Stimulated activated CD4-positive, alpha-beta T cell treated with anti-CD3 and anti-CD28 coated beads, Interleukin-4, amount 100 ng/mL, for 48 hours (primary cell): Measurements from ENCODE around the gene CCDC138.

Source experiments
- DNase-seq, 2 donors: peaks; one replicate each; pipeline ENCODE4 v3.0.0-alpha.2; 2020; ENCODE audit warnings: low read depth in 2 of 2

The CCDC138 gene

DNA sequence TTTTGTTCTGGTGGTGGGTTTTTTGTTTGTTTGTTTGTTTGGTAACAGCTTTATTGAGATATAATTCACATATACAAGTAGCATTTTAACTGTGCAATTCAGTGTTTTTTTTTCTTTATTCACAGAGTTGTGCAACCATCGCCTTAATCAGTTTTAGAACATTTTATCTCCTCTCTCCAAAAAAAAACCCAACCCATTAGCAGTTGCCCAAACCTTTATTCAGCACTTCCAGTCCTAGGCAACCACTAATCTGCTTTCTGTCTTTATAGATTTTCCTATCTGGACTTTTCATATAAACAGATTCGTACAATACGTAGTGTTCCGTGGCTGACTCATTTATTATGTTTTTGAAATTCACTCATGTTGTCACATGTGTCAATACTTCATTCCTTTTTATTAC is 38.7 kb downstream of the CCDC138 start:
- no peak for DNase-seq

DNA sequence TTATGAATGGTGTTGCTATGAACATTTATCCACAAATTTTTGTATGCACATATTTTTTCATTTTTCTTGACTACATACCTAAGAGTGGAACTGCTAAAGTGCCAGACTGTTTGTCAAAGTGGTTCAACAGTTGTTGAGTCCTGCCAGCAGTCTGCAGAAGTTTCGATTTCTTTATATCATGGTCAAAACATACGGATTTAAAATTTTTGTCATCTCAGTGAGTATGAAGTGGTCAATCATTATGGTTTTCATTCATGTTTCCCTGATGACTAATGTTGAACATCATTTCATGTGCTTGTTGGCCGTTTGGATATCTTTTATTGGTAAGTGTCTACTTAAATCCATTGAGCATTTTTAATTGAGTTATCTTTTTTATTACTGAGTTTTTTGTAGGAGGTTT is 39.2 kb downstream of the CCDC138 start:
- no peak for DNase-seq

DNA sequence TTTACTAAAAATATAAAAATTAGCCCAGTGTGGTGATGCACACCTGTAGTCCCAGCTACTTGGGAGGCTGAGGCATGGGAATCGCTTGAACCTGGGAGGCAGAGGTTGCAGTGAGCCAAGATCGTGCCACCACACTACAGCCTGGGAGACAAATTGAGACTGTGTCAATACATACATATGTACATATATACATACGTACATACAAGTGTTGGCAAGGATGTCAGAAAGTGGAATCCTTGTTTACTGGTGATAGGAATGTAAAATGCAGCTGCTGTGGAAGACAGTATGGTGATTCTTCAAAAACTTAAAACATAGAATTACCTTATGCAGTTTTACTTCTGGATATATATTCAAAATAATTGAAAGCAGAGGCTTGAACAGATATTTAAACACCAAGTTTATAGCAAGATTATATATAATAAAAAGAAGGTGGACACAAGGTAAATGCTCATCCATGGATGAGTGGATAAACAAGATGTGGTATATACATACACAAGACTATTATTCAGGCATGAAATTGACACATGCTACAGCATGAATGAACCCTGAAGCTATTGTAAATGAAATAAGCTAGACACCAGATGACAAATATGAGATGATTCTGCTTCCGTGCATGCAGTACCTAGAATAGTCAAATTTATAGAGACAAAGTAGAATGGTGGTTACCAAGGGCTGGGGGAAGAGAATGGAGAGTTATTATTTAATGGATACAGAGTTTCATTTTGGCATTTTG is 43.2 kb downstream of the CCDC138 start:
- no peak for DNase-seq

DNA sequence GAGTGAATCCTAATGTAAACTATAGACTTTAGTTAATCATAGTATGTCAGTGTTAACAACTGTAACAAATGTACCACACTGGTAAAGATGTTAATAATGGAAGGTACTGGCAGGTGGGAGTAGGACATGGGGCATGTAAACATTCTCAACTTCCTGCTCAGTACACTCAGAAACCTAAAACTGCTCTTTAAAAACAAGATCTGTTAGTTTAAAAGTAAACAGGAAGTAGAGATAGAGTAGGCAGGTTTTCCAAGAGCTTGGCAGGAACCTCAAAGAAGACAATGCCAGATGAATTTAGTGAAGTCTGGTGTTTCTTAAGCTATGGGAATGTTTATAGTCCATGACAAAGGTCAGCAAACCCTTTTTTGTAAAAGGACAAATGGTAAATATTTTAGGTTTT is 46.6 kb downstream of the CCDC138 start:
- DNase-seq, result no peak

DNA sequence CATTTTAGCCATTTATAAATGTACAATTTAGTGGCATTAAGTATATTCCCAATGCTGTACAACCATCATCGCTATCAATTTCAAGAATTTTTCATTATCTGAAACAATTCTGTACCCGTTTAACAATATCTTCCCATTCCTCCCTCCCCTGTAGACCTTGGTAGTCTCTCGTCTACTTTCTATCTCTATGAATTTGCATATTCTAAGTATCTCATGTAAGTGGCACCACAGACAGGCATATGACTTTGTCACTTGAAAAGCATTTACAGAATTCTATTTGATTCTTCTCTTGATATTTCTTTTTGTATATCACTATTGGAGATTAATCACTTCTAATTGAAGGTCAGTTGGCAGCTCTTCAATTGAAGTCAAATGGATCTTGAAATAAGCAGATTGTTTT is 48.0 kb downstream of the CCDC138 start:
- DNase-seq, result no peak

DNA sequence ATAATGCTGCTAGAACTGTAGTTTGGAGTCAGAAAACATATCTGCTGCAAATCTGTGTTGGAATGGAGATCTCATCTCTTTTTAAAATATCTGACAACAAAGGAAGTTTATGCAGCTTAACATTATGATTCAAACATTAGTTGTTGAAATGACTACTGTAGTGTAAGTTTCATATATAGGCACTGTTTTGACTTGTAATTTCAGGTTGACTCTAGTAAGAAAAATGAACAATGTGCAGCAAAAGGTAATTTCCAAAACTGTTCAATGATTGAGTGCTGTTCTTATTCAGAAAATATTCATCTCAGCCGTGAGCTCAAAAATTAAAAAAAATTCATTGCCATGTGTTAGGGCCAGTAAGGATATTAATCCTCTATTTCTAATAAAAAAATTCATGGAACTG is 48.5 kb downstream of the CCDC138 start:
- DNase-seq, result no peak

DNA sequence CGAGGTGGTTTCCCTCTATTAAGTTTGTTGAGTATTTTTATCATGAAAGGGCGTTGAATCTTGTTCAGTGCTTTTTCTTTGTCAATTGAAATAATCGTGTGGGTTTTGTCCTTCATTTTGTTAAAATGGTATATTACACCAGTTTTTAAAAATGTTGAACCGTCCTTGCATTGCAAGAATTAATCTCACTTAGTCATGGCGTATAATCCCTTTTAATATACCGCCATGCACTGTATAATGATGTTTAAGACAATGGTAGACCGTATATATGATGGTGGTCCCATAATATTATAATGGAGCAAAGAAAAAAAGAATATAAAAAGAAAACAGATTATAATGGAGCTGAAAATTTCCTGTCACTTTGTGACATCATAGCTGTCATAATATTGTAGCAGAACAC is 50.6 kb downstream of the CCDC138 start:
- DNase-seq, result no peak

DNA sequence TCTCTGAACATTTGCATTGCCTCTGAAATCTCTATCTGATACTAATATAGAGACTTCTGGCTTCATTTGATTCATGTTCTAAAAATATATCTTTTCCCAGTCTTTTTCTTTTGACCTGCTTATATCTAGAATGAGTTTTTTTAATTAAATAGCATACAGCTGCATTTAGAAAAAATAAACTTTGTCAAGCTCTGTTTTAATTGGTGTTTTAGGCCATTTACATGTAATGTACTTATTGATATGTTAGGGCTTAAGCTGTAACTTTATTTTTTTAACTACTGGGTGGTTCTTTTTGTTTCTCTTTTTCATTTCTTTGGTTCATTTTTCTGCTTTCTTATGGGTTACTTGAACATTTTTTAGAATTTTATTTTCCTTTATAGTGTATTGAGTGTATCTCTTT is 54.9 kb downstream of the CCDC138 start:
- DNase-seq, result no peak

DNA sequence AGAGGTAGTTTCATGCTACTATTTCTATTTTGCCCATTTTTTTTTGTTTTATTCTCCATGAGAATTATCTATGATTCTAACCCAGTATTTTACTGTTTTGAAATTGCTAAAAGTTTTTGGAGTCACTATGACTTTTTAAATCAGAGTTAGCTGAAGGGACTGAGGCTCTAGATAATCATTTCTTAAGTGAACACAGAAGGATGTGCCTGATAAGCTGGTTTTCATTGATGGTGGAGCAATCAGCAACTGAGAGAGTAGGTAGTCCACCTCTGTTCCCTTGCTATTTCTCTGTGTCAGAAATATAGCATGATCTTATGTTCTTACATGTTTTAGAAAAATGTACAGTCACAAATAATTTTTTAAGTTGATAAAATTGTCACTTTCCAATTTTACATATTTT is 59.4 kb downstream of the CCDC138 start:
- no peak for DNase-seq

DNA sequence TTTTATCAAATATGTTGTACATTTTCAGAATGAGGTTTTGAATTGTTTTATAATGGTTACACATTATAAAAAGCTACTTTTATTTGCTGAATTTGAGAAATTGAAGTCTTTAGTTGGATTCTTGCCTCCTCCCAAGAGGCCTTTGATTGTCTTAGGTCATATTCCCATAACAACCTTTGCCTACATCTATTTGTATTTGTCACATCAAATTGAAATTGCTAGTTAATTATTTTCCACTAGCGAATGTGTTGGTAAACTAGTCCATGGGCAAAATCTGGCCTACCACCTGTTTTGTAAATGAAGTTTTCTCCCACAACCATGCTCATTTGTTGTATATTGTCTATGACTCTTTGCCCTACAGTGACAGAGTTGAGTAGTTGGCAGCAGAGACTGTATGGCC is 60.4 kb downstream of the CCDC138 start:
- no peak for DNase-seq

DNA sequence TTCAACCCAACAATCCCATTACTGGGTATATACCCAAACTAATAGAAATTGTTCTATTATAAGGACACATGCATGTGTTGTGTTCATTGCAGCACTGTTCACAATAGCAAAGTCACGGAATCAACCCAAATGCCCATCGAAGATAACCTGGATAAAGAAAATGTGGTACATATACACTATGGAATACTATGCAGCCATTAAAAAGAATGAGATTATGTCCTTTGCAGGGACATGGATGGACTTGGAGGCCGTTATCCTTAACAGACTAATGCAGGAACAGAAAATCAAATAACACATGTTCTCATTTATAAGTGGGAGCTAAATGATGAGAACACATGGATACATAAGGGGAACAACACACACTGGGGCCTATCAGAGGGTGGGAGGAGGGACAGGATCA is 65.8 kb downstream of the CCDC138 start:
- DNase-seq, result no peak

DNA sequence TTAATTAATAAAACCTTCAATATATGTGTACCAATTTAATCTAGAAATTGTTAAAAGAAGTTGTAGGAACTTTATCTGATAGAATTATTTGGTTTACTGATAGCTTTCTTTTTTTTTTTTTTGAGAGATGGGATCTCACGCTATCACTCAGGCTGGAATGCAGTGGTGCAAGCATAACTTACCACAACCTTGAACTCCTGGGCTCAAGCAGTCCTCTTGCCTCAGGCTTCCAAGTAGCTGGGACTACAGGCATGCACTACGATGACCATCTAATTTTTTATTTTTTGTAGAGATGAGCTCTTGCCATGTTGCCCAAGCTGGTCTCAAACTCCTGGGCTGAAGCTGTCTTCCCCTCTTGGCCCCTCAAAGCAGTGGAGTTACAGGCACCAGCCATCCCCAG is 66.8 kb downstream of the CCDC138 start:
- no peak for DNase-seq

DNA sequence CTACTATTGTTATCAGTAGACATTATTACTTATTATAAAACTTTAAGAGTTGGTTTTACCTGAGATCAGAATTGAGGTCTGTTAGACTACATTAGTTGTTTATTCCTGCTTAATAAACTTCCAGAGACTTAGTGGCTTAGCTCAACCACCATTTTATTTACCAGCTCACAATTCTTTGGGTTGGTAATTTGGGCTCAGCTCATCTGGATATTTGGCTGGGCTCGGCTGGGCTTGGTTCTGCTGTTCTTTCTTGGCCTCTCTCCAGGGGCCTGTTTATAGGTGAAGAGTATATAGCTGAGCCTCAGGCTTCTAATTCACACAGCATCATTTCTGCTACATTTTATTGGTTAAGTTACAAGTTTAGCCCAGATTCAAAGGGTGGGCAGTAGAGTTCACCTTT is 67.9 kb downstream of the CCDC138 start:
- no peak for DNase-seq

DNA sequence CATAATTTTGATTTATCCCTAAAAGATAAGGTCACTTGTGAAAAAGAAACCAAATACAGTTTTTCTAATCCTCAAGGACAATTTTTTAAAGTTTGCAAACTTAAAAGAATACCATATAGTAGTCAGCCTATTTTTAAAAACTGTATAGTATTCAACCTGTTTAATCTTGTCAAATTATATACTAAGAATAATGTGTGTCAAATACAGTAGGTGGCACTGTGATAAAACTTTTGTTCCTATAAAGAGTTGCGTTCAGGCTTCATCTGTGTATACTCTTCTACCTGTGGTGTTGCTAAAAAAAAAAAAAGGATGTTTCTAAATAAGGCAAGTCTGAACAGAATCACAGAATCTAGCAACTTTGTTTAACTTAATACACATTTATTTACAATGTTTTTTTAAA is 68.6 kb downstream of the CCDC138 start:
- no peak for DNase-seq

DNA sequence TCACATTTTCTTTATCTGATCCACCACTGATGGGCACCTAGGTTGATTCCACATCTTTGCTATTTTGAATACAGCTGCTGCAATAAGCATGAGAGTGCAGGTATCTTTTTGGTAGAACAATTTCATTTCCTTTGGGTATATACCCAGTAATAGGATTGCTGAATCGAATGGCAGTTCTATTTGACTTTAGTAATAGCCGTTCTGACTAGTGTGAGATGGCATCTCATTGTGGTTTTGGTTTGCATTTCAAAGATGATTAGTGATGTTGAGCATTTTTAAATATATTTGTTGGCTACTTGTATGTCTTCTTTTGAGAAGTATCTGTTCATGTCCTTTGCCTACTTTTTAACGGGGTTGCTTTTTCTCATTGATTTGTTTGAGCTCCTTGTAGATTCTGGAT is 72.3 kb downstream of the CCDC138 start:
- DNase-seq, result no peak

DNA sequence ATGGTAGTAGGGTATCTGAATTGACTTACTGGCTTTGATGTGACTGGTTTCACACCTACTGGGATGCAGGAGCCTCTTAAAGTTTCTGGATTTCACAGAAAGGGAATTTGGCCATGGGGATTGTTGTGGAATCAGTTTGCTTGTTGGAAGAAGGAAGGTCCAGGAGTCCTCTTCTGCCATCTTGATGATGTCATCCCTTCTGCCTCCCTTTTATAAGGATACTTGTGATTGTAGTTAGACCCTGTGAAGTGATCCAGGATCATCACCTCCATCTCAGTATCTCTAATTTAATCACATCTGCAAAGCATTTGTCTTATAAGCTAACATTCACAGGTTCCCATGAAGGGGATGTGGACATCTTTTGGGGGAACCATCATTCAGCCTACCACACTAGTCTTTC is 79.5 kb downstream of the CCDC138 start:
- no peak for DNase-seq

DNA sequence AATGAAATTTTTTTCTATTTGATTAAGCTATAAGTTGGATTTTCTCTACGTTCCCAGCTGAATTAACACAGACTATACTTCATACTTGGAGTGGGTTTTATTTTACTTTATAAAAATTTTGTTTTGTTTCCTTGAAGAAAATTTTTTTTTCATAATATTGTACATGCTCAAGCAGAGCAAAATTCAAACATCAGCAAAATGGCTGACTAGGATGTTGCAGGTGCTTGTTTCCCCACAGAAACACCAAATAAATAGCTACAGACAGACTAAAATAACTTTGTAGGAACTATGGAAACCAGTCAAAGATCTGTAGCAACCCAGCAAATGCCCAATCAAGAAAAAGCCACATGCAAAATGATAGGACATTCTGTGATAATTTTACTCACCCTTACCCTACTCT is 82.3 kb downstream of the CCDC138 start:
- DNase-seq, result no peak

DNA sequence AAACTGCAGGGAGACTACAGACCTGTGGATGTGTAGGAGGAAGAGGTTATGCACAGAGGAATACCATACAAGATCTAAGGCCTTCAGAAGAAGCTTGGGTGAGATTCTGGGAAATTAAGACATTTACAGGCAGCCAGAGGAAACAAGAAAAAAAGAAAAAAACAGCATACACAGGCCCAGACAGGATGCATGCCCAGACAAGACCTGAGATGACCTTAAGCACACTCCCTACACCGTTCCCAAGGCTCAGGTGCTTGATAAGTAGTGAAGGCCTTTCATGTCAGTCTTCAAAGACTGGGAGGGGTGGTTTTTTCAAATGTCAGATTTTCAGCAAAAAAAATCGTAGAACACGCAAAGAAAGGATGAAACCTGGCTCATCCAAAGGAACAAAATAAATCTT is 83.0 kb downstream of the CCDC138 start:
- DNase-seq, result no peak

DNA sequence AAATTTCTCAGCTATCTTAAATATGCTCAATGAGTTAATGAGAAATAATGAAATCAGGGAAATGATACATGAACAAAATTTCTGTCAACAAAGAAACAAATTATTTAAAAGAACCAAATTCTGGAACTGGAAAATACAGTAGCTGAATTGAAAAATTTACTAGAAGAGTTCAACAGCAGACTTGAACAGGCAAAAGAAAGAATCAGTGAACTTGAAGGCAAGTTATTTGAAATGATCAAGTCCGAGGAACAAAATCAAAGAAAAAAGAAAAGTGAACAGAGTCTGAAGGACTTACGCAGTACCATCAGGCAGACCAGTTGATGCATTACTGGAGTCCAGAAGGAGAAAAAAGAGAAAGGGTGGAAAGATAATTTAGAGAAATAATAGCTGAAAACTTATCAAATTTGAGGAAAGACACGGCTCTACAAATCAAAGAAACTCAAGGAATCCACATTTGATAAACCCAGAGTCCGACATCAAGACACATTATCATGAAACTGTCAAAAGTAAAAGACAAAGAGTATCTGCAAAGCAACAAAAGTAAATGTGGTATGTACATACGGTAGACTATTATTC is 83.6 kb downstream of the CCDC138 start:
- DNase-seq, result no peak

DNA sequence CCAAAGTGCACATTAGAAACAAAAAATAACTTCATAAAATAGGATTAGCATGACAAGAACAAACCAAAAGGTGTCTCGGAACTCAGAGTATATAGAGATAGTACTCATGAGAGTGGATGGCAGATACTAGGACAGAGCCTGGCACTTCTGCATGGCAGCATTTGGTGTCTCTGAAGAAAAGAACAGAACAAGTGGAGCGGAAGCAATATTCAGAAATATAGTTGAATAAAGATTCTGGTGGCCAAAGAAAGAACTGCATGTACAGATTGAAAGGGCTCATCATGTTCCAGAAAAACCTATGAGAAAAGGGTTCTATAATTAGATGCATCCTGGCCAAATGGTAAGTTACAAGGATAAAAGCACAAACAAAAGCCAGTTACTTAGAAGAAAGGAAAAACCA is 90.9 kb downstream of the CCDC138 start:
- DNase-seq, result no peak

DNA sequence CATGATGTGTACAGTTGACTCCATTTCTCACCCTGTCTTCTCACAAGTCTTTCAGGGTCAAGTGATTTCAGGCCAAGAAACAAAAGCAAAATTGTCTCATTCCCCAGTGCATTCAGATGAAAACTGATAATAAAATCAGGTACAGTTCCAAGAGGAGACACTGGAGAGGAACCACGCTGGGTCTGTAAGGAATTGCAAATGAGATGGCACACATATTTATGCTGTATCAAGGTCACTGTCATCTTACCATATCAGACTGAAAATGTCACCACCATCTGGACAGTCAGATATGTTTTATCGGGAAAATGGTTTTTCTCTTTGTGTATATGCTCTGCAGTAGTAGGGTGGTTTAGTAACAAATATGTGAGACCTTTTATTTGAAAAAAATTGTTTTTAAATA is 91.7 kb downstream of the CCDC138 start:
- no peak for DNase-seq

DNA sequence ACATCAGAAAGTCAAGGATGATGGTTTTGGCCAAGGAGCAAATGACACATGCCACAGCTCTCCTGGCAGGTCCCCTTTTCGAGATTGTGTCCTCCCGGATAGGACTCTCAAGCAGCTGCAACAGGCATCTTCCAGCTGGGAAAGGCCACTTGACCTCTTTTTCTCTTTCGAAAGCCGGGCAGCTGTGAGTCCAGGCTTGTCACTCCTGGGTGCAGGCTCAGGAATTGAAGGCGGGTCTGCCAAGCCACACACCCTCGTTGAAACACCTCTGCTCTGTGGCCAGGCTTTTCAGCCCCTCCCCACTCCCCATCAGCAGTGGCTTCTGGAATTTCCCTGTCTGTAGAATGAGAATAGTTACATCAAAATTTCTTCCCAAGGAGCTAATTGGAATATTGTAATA is 98.0 kb downstream of the CCDC138 start:
- DNase-seq, result no peak

DNA sequence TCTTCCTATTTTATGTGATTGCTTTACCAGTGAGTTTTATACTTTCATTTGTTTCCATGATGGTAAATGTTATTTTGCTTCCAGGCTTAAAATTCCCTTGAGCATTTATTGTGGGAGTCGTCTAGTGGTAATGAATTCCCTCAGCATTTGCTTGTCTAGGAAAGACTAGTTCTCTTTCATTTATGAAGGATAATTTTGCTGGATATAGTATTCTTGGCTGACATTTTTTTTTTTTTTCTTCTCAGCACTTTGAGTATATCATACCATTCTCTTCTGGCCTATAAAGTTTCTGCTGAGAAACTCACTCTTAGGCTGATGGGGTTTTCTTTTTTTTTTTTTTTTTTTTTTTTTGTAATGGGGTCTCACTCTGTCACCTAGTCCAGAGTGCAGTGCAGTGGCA is 103.3 kb downstream of the CCDC138 start:
- no peak for DNase-seq

DNA sequence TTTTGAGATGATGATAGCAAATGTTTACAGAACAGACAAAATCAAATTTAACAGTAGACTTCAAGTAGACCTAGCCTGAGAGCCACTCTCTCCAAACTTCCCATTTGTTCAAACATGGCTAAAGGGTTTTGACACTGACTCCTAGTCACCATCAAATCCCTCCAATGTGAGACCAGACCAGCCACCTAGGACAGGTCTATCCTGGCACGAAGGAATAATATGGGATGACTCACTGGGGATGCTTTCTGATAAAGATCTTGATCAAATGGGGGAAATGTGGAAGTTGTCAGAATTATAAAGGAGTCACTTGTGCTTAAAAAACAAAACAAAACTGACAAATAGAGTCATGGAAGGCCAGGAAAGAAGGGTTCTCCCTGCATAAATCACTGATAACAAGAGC is 106.7 kb downstream of the CCDC138 start:
- no peak for DNase-seq
